Mesothelial cell of epicardium (in vitro differentiated cells): ENCODE data around the gene PHLDB3. TPM values are rescaled to one million over a fixed set of nuclear protein-coding genes. Genes with fewer than 3 reads are reported as not detected.
A peak's percentile ranks its signal among the peaks of the same experiment; 100 is the strongest.

Source experiments
- DNase-seq, 2 experiments: peaks; one replicate each; pipeline ENCODE4 v3.0.0; 2021; ENCODE audit warnings: low spot score in 2 of 2; ENCODE audit not compliant: unreplicated experiment in 2 of 2
- H3K27ac Mint-ChIP-seq: 2 replicates; pipeline ENCODE4 v1.8.0; 2021; ENCODE audit warnings: mixed read lengths
- H3K27me3 Mint-ChIP-seq: 2 replicates; pipeline ENCODE4 v1.8.0; 2021; ENCODE audit warnings: low read depth, mixed read lengths
- H3K36me3 Mint-ChIP-seq: 2 replicates; pipeline ENCODE4 v1.8.0; 2021; ENCODE audit warnings: mixed read lengths
- H3K4me1 Mint-ChIP-seq: 2 replicates; pipeline ENCODE4 v1.8.0; 2021; ENCODE audit warnings: mixed read lengths
- H3K4me3 Mint-ChIP-seq: 2 replicates; pipeline ENCODE4 v1.8.0; 2021; ENCODE audit warnings: mild to moderate bottlenecking, moderate library complexity, mixed read lengths
- H3K9me3 Mint-ChIP-seq: 2 replicates; pipeline ENCODE4 v1.8.0; 2021; ENCODE audit warnings: mixed read lengths
- CTCF ChIP-seq: fragments of 200-600 bp; sonication (generic); IDR thresholded peaks from one replicate; pipeline ENCODE4 v1.5.0; 2021; ENCODE audit warnings: antibody characterized with exemption; ENCODE audit not compliant: unreplicated experiment
- total RNA-seq: library from RNA; stranded (reverse); gene quantifications from 3 replicates; pipeline ENCODE4 v1.2.1, GENCODE V29; 2021

PHLDB3 gene
- total RNA-seq, 1 donor from 2014 or later: 31.4 TPM

- Mint-ChIP-seq H3K27ac (no peak overlapping the region), H3K36me3 (peaks cover 58% of the 10 kb centered on the region), H3K4me3 (no peak overlapping the region), H3K9me3 (peaks cover 20% of the 10 kb centered on the region), H3K4me1 (no peaks in the 10 kb centered on the region), H3K27me3 (no peaks in the 10 kb centered on the region)
- no peak for DNase-seq
- no peak for TF ChIP-seq CTCF
Observed at GRCh38 chr19:43541920-43542650, 37.5 kb upstream of the PHLDB3 start.

GRCh38 chr19:43540381-43540780 is 35.8 kb upstream of the PHLDB3 start:
- Mint-ChIP-seq H3K27ac (no peak overlapping the region), H3K9me3 (peaks cover 20% of the 10 kb centered on the region), H3K4me3 (no peak overlapping the region), H3K4me1 (peaks cover 2% of the 10 kb centered on the region), H3K36me3 (peaks cover 62% of the 10 kb centered on the region), H3K27me3 (no peaks in the 10 kb centered on the region)
- no peak for TF ChIP-seq CTCF
- DNase-seq: no peak

GRCh38 chr19:43538922-43539321 is 34.4 kb upstream of the PHLDB3 start:
- no peak for DNase-seq
- no peaks in the 10 kb centered on the region for H3K27me3 Mint-ChIP-seq
- H3K36me3 Mint-ChIP-seq: peaks cover 56% of the 10 kb centered on the region
- no peak overlapping the region for H3K27ac Mint-ChIP-seq
- H3K4me1 Mint-ChIP-seq: peaks cover 5% of the 10 kb centered on the region
- no peak for TF ChIP-seq CTCF
- no peak overlapping the region for H3K4me3 Mint-ChIP-seq
- H3K9me3 Mint-ChIP-seq: peaks cover 20% of the 10 kb centered on the region

- Mint-ChIP-seq H3K27me3 (no peaks in the 10 kb centered on the region), H3K4me1 (peaks cover 16% of the 10 kb centered on the region), H3K27ac (peak overlapping the region; percentile 93), H3K9me3 (peaks cover 14% of the 10 kb centered on the region), H3K36me3 (peaks cover 28% of the 10 kb centered on the region), H3K4me3 (peak overlapping the region; percentile 45)
- peak; percentile 27 for TF ChIP-seq CTCF
- DNase-seq: peak; percentile 27 to 62
Observed at GRCh38 chr19:43534816-43535761, 30.5 kb upstream of the PHLDB3 start.

- DNase-seq: no peak
- no peaks in the 10 kb centered on the region for H3K27me3 Mint-ChIP-seq
- peaks cover 22% of the 10 kb centered on the region for H3K36me3 Mint-ChIP-seq
- peaks cover 12% of the 10 kb centered on the region for H3K9me3 Mint-ChIP-seq
- H3K4me3 Mint-ChIP-seq: peak overlapping the region; percentile 82
- peaks cover 16% of the 10 kb centered on the region for H3K4me1 Mint-ChIP-seq
- peak overlapping the region; percentile 99 for H3K27ac Mint-ChIP-seq
- no peak for TF ChIP-seq CTCF
Observed at GRCh38 chr19:43534305-43534815, 29.8 kb upstream of the PHLDB3 start.
